K562 (cell line): ENCODE results near the gene PLEKHG5. TPM values are rescaled to one million over a fixed set of nuclear protein-coding genes. Genes with fewer than 3 reads are reported as not detected.

ENCODE experiments used
- CHD1 ChIP-seq: fragments of 200-600 bp; sonication (generic); IDR thresholded peaks from one replicate; pipeline ENCODE4 v1.6.1; 2012; ENCODE audit warnings: mild to moderate bottlenecking, moderate library complexity, low read length, inconsistent platforms
- CHD2 ChIP-seq: IDR thresholded peaks from 2 replicates; pipeline ENCODE4 v1.6.1; 2011; ENCODE audit warnings: low read depth, low read length
- EGR1 ChIP-seq: fragments of 450-650 bp; conservative IDR thresholded peaks from 2 replicates; pipeline ENCODE4 v1.6.1; 2017; ENCODE audit warnings: mild to moderate bottlenecking
- ELK3 ChIP-seq: fragments of 450-650 bp; formaldehyde crosslinking; IDR thresholded peaks from 2 replicates; pipeline ENCODE4 v1.4.0; 2020; ENCODE audit warnings: mild to moderate bottlenecking
- GTF2A2 ChIP-seq: IDR thresholded peaks from 2 replicates; pipeline ENCODE4 v1.6.1; 2016; ENCODE audit warnings: mild to moderate bottlenecking, missing genetic modification characterization, missing compliant biosample characterization
- HNRNPLL ChIP-seq: fragments of 200-400 bp; formaldehyde crosslinking; IDR thresholded peaks from 2 replicates; pipeline ENCODE4 v1.6.1; 2017; ENCODE audit warnings: low read length, low read depth, mild to moderate bottlenecking; ENCODE audit not compliant: poor library complexity, severe bottlenecking
- KAT8 ChIP-seq: fragments of 450-650 bp; IDR thresholded peaks from 2 replicates; pipeline ENCODE4 v1.6.1; 2016; ENCODE audit warnings: low read depth, mild to moderate bottlenecking
- KDM5B ChIP-seq: fragments of 200-600 bp; sonication (generic); IDR thresholded peaks from 2 replicates; pipeline ENCODE4 v1.6.1; 2012; ENCODE audit warnings: low read depth, mild to moderate bottlenecking, moderate library complexity, low read length, control low read depth, inconsistent platforms; ENCODE audit not compliant: insufficient replicate concordance
- PHF20 ChIP-seq: fragments of 450-650 bp; IDR thresholded peaks from 2 replicates; pipeline ENCODE4 v1.6.1; 2018; ENCODE audit not compliant: partially characterized antibody
- RBM34 ChIP-seq: fragments of 200-400 bp; formaldehyde crosslinking; IDR thresholded peaks from 2 replicates; pipeline ENCODE4 v1.6.1; 2018; ENCODE audit warnings: low read length, borderline replicate concordance; ENCODE audit not compliant: insufficient read depth
- SMAD1 ChIP-seq: fragments of 150-350 bp; IDR thresholded peaks from 2 replicates; pipeline ENCODE4 v1.6.1; 2014; ENCODE audit warnings: low read length, low read depth; ENCODE audit not compliant: partially characterized antibody
- SMC3 ChIP-seq: conservative IDR thresholded peaks from 2 replicates; pipeline ENCODE4 v1.6.1; 2011; ENCODE audit warnings: low read depth, low read length, improper control_type of control experiment; ENCODE audit not compliant: insufficient read depth
- WHSC1 ChIP-seq: IDR thresholded peaks from one replicate; pipeline ENCODE4 v1.6.1; 2012; ENCODE audit warnings: low read length, control low read depth, inconsistent platforms
- ZBTB40 ChIP-seq, 2 experiments: fragments of 450-650 bp in 1 of 2; sonication (generic) in 1 of 2; formaldehyde crosslinking in 1 of 2; IDR thresholded peaks; 2 replicates each; pipeline versions ENCODE4 v1.7.1 to v1.9.0; 2016 to 2022; ENCODE audit warnings: inconsistent platforms in 1 of 2, mild to moderate bottlenecking in 1 of 2, missing genetic modification reagents in 1 of 2
- ZBTB8A ChIP-seq: fragments of 450-650 bp; IDR thresholded peaks from 2 replicates; pipeline ENCODE4 v1.6.1; 2018; ENCODE audit warnings: mild to moderate bottlenecking, moderate library complexity; ENCODE audit not compliant: partially characterized antibody
- ZKSCAN3 ChIP-seq: fragments of 250-450 bp; sonication (Bioruptor Pico); IDR thresholded peaks from 2 replicates; pipeline ENCODE4 v1.4.0; 2020
- ZNF174 ChIP-seq: fragments of 250-450 bp; sonication (Bioruptor Pico); IDR thresholded peaks from 2 replicates; pipeline ENCODE4 v1.4.0; 2020; ENCODE audit warnings: mild to moderate bottlenecking
- ZNF175 ChIP-seq: fragments of 200-800 bp; sonication (Bioruptor generic); IDR thresholded peaks from 2 replicates; pipeline ENCODE4 v1.6.1; 2016; ENCODE audit warnings: low read depth, mild to moderate bottlenecking, missing genetic modification characterization, missing compliant biosample characterization
- ZNF212 ChIP-seq: fragments of 450-650 bp; formaldehyde crosslinking; IDR thresholded peaks from 2 replicates; pipeline ENCODE4 v1.4.0; 2020; ENCODE audit warnings: mild to moderate bottlenecking
- ZNF224 ChIP-seq: sonication (generic); formaldehyde crosslinking; IDR thresholded peaks from 2 replicates; pipeline ENCODE4 v1.8.0; 2022; ENCODE audit warnings: mild to moderate bottlenecking, missing genetic modification reagents
- ZNF354B ChIP-seq: fragments of 250-450 bp; sonication (Bioruptor Pico); IDR thresholded peaks from 2 replicates; pipeline ENCODE4 v1.4.0; 2020
- polyA plus RNA-seq, 8 experiments: library from polyadenylated mRNA; depleted of rRNA in 4 of 8; stranded (reverse) in 5 of 8; unstranded in 3 of 8; fragments of >200 nt; fragmentation: Nextera tagmentation in 2 of 8; fragmentation: Illumina TruSeq in 1 of 8; extraction: Ambion mirVana in 2 of 8; extraction: Trizol in 1 of 8; gene quantifications; 2 replicates each; pipeline versions ENCODE4 v1.2.1 to v1.2.3, GENCODE V29; 2011 to 2014; ENCODE audit warnings: inconsistent platforms in 1 of 8, missing spikeins in 1 of 8
- total RNA-seq, 7 experiments: library from RNA; depleted of rRNA in 6 of 7; stranded (reverse); fragments of >200 nt in 6 of 7; fragmentation: Illumina TruSeq in 2 of 7; extraction: Trizol in 2 of 7; gene quantifications; 2 replicates each; pipeline versions ENCODE4 v1.2.1 to v1.2.3, GENCODE V29; 2011 to 2021; ENCODE audit warnings: low replicate concordance in 1 of 7

The PLEKHG5 gene
- total and polyA plus RNA-seq, 9 of the 15 experiments (the other 6 are each of a cell fraction or from before 2014, with no cell fraction given), result 0.04 to 0.29 (median 0.09) TPM; not detected in 3

GRCh38 chr1:6424000-6424565, 67.4 kb downstream of the PLEKHG5 start (continued):
- TF ChIP-seq PHF20 (no peak), KAT8 (no peak), ZBTB8A (no peak), WHSC1 (no peak), ZNF174 (CRISPR knock-in tag) (no peak), GTF2A2 (tag) (no peak), EGR1 (peak; percentile 82), HNRNPLL (peak; percentile 96), KDM5B (peak; percentile 8), SMC3 (0 out of 2 replicates have a peak, but pooled peaks have one; percentile 5), RBM34 (no peak), ZKSCAN3 (CRISPR knock-in tag) (no peak), ZBTB40 (IDR thresholded peaks at IDR 0.05) (no peak), ZBTB40 (CRISPR knock-in tag; IDR thresholded peaks at IDR 0.05) (no peak), ZNF224 (CRISPR knock-in tag) (no peak), CHD2 (no peak), ZNF212 (no peak), CHD1 (no peak), ZNF354B (CRISPR knock-in tag) (no peak), ELK3 (no peak), ZNF175 (no peak), SMAD1 (no peak)
